Neural cell (in vitro differentiated cells): ENCODE data around the gene FHIT.

Experiments used
- EP300 ChIP-seq: fragments of 450-650 bp; conservative IDR thresholded peaks from 2 replicates; pipeline ENCODE4 v1.6.1; 2014; ENCODE audit warnings: antibody characterized with exemption, mild to moderate bottlenecking, moderate library complexity; ENCODE audit not compliant: poor library complexity, severe bottlenecking
- EZH2 ChIP-seq: fragments of 200-600, 300-800 bp; shearing (Covaris generic), sonication (generic); IDR thresholded peaks from 2 replicates; pipeline ENCODE4 v1.6.1; 2014; ENCODE audit warnings: antibody characterized with exemption, low read length, borderline replicate concordance, mild to moderate bottlenecking; ENCODE audit not compliant: insufficient read depth, poor library complexity, severe bottlenecking
- POLR2AphosphoS5 ChIP-seq: IDR thresholded peaks from 2 replicates; pipeline ENCODE4 v1.6.1; 2012
- TF ChIP-seq, protein P1 (sequence below): fragments of 450-650 bp; IDR thresholded peaks from 2 replicates; pipeline ENCODE4 v1.5.1; 2014; ENCODE audit warnings: antibody characterized with exemption, mild to moderate bottlenecking, moderate library complexity; ENCODE audit not compliant: poor library complexity, severe bottlenecking
- TF ChIP-seq, protein P2 (sequence below): IDR thresholded peaks from 2 replicates; pipeline ENCODE4 v1.6.1; 2012; ENCODE audit warnings: borderline replicate concordance

DNA sequence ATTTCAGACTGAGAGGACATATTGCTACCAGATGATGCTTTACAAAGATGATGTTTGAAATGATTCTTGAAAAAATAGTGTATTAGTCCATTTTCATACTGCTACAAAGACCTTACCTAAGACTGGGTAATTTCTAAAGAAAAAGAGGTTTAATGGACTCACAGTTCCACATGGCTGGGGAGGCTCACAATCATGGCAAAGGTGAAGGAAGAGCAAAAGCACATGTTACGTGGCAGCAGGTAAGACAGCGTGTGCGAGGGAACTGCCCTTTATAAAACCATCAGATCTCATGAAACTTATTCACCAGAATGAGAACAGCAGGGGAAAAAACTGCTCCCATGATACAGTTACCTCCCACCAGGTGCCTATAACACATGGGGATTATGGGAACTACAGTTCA, 1543.0 kb downstream of the FHIT start:
- TF ChIP-seq, protein P1, sequence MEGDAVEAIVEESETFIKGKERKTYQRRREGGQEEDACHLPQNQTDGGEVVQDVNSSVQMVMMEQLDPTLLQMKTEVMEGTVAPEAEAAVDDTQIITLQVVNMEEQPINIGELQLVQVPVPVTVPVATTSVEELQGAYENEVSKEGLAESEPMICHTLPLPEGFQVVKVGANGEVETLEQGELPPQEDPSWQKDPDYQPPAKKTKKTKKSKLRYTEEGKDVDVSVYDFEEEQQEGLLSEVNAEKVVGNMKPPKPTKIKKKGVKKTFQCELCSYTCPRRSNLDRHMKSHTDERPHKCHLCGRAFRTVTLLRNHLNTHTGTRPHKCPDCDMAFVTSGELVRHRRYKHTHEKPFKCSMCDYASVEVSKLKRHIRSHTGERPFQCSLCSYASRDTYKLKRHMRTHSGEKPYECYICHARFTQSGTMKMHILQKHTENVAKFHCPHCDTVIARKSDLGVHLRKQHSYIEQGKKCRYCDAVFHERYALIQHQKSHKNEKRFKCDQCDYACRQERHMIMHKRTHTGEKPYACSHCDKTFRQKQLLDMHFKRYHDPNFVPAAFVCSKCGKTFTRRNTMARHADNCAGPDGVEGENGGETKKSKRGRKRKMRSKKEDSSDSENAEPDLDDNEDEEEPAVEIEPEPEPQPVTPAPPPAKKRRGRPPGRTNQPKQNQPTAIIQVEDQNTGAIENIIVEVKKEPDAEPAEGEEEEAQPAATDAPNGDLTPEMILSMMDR: no peak
- TF ChIP-seq, protein P2, sequence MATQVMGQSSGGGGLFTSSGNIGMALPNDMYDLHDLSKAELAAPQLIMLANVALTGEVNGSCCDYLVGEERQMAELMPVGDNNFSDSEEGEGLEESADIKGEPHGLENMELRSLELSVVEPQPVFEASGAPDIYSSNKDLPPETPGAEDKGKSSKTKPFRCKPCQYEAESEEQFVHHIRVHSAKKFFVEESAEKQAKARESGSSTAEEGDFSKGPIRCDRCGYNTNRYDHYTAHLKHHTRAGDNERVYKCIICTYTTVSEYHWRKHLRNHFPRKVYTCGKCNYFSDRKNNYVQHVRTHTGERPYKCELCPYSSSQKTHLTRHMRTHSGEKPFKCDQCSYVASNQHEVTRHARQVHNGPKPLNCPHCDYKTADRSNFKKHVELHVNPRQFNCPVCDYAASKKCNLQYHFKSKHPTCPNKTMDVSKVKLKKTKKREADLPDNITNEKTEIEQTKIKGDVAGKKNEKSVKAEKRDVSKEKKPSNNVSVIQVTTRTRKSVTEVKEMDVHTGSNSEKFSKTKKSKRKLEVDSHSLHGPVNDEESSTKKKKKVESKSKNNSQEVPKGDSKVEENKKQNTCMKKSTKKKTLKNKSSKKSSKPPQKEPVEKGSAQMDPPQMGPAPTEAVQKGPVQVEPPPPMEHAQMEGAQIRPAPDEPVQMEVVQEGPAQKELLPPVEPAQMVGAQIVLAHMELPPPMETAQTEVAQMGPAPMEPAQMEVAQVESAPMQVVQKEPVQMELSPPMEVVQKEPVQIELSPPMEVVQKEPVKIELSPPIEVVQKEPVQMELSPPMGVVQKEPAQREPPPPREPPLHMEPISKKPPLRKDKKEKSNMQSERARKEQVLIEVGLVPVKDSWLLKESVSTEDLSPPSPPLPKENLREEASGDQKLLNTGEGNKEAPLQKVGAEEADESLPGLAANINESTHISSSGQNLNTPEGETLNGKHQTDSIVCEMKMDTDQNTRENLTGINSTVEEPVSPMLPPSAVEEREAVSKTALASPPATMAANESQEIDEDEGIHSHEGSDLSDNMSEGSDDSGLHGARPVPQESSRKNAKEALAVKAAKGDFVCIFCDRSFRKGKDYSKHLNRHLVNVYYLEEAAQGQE: no peak
- TF ChIP-seq EZH2 (no peak), POLR2AphosphoS5 (no peak), EP300 (no peak)
